Stimulated activated CD8-positive, alpha-beta memory T cell treated with anti-CD3 and anti-CD28 coated beads, Interleukin-2, amount 100 ng/mL, for 1 hour (primary cell): Measurements from ENCODE around the gene MTARC2.

Experiments
- DNase-seq, 2 donors: peaks; one replicate each; pipeline ENCODE4 v3.0.0-alpha.2; 2020; ENCODE audit warnings: low read depth in 2 of 2

MTARC2 gene

GRCh38 chr1:220827445-220828178 is 79.5 kb downstream of the MTARC2 start:
- DNase-seq: no peak

- DNase-seq: no peak
These were observed 80.0 kb downstream of the MTARC2 start for GRCh38 chr1:220828179-220828490.

- no peak for DNase-seq
These were observed 80.9 kb downstream of the MTARC2 start for GRCh38 chr1:220828950-220829586.

- DNase-seq: no peak
These were observed 85.3 kb downstream of the MTARC2 start for GRCh38 chr1:220833436-220833835.
